Measurements from ENCODE around the gene RMI1.

- TF ChIP-seq, protein P1, sequence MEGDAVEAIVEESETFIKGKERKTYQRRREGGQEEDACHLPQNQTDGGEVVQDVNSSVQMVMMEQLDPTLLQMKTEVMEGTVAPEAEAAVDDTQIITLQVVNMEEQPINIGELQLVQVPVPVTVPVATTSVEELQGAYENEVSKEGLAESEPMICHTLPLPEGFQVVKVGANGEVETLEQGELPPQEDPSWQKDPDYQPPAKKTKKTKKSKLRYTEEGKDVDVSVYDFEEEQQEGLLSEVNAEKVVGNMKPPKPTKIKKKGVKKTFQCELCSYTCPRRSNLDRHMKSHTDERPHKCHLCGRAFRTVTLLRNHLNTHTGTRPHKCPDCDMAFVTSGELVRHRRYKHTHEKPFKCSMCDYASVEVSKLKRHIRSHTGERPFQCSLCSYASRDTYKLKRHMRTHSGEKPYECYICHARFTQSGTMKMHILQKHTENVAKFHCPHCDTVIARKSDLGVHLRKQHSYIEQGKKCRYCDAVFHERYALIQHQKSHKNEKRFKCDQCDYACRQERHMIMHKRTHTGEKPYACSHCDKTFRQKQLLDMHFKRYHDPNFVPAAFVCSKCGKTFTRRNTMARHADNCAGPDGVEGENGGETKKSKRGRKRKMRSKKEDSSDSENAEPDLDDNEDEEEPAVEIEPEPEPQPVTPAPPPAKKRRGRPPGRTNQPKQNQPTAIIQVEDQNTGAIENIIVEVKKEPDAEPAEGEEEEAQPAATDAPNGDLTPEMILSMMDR (IDR thresholded peaks at IDR 0.05) = no peak
- no peak for TF ChIP-seq POLR2A (IDR thresholded peaks at IDR 0.05)
Measured at GRCh38 chr9:84001621-84002020, 21.0 kb downstream of the RMI1 start.

Data from Peyer's patch (tissue), 4 donors.